ENCODE results near the gene FHOD3.

The FHOD3 gene

DNA sequence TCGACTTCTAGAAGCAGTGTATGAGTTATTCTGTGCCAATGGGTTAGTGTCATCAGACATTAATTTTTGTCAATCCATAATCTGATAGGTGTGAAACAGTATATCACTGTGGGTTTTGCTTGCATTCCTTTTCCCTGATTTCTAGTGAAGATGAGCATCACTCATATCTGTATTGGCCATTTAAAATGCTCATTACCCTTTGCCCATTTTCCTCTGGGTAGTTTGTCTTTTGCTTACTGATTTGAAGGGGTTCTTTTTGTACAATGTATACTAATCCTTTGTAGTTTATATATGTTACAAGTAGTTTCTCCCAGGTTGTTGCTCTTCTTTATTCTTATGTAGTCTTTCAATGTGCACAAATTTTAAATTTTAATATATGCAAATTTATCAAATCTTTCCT, 379.1 kb downstream of the FHOD3 start:
- no peak for DNase-seq

DNA sequence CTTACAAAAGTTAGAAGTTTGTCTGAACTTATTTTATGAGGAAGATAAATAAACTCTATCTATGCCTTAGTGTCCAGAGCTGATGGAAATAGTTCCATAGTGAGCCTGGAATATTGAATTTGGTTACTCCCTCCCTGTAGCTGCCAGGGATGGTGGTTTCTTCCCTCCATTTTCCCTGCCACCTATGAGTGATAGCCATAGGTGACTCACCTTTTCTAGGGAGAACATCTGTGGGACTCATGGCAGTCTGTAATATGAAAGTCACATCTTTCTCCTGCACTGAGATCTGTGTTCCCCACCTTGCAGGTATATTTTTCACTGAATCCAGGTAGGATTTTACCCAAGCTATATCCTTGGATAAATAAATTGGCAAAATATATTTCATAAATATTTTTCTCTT, 382.5 kb downstream of the FHOD3 start:
- DNase-seq: no peak

DNA sequence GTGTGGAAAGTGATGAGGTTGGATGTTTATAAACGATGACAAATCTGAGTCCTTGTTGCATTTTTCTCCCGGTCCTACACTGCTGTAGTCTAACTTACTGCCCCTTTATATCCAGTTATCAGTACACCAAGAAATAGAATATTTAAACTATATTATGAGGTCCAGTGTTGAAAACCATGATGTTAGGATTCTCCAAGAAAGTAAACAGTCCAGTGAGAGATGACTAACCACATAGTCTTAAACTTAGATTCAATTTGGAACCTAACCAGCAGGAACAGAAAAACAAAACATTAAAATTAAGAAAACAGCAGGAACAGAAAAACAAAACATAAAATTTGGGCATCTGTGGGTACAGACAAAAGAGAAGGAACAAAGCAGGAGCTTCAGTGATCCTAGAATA, 388.1 kb downstream of the FHOD3 start:
- no peak for DNase-seq

DNA sequence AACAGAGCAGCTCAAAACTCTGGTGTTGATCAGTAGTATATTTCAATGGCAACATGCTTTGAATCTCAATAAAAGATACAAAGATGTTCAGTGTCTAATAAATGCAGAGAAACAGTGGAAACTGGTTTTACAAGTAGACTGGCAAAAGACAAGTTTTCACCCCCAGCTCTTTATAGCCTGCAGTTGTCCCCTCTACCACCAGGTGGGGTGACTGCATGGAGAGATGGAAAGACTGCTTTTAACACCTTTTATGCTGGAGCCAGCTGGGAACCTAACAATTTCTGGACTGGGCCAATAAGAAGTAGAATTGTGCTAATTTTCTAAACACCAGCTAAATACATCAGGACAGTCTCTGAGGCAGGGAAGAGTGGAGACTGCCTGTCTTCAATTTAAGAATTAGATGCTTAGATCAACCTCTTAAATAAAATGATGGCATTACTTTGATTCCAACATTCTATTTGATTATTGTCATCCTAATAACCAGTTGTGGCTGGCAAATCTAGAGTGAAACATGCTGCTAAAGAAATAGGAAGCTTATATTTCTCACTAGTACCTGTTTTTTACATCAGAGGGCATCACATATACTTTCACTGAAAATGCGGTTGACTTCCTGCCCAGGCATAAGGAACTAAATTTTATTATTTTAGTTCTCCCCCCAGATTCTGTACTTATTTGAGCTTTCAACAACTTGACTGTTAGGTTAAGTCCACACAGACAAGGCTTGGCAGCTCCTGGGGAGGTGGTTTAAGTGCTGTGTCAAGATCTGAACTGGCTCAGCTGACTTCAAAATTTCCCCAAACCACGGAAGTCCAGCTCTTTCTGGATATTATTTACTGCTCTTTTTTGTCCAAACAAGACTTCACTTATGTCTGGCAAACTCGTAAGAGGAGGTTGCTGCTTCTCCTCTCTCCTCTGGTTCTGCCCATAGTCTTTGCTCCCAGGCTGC, 390.8 kb downstream of the FHOD3 start:
- DNase-seq: peak; percentile 2

DNA sequence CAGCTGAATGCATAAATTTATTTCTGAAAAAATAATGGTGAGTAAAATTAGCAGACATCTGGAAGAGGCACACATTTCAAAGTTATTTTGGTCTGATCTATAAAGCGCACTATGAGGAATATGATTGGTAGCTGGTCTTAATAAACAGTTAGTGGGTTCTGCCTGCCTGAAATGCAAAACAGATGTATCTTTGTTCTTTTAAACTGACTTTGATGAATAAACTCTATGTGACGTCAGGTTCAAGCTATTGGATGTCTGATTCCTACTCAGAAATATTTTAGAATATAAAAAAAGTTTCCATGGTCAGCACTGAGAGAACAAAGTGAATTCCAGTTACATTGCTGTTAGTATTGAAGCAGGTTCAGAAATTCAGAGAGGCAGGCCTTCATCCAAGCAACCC, 394.9 kb downstream of the FHOD3 start:
- no peak for DNase-seq

DNA sequence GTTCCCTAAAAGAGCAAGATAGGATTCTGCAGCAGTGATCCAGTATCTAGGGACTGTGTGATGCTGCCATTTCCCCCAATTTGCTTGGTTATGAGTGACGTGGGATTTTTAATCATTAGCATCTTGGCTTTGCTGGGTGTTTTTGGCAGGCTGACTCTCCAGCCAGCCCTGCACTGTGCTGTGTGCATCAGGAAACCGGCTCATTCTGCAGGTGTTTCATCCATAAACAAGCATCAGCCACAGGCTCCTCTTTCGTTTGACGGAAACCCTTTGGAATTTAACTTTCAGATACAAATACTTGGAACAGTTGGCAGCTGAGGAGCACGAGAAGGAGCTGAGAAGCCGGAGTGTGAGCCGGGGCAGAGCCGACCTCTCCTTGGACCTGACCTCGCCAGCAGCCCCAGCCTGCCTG, 395.4 kb downstream of the FHOD3 start:
- no peak for DNase-seq

DNA sequence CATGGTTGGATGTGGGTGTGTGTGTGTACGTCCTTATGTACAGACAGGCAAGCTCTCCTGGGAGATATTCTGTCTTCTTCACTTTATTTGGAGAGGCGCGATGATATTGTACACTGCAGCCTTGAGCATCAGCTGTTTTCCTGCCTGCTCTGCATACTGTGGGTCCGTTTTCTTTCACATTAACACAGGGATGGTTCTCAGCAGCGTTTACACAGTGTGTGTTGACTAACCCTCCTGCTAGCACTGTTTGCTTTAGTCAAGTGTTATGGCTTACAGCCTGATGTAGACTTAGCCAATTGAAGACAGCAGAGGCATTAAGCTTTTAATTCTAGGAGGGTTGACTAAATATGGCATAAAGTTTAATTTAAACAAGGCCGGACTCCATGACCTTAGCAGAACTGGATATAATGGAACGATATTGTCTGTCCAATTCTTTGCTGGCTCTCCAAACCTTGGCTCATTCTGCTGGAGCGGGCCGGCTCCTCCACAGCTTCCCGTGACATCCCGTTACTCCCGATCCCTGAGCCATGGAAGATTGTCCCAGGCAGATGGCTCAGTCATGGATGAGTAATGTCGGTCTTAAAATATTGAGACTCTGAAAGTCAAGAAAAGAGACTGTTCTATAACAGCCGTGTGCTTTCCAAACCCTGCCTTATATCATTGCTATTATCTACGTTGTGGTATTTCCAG, 396.6 kb downstream of the FHOD3 start:
- no peak for DNase-seq

DNA sequence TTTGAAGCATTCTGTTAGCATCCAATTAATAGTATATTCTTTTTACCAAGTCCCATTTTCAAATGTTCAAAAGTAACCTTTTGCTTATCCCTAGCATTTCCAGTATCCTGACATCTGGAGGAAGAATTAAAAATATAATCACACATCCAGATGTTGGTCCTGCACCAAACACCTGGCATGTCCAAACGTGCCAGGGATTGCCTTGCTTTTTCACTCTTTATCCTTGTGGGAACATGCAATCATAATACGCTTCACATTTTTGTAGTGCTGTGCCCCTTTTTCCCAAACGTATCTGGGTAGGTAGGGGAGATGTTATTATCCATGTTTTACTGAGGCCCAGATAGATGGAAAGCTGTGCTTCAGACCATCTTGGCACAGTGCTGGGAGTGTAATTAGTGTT, 398.3 kb downstream of the FHOD3 start:
- DNase-seq: no peak

DNA sequence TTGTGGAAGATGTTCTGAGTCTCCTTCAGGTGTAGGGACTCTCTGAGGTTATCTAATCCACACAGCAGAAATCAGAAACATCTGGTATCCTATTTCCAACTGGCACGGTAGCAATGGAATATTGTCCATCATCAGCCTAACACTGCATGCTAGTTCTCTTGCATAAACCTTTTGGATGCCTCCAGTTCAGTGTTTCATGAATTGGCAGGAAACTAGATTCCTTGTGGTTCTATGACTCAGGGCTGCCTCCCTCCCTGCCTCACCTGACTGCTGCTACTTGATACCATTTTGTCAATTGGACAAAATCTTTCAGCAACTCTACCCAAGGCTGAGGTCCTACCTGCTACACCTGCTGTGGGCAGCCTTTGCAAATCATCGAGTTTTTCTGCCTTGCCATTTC, 400.4 kb downstream of the FHOD3 start:
- no peak for DNase-seq

DNA sequence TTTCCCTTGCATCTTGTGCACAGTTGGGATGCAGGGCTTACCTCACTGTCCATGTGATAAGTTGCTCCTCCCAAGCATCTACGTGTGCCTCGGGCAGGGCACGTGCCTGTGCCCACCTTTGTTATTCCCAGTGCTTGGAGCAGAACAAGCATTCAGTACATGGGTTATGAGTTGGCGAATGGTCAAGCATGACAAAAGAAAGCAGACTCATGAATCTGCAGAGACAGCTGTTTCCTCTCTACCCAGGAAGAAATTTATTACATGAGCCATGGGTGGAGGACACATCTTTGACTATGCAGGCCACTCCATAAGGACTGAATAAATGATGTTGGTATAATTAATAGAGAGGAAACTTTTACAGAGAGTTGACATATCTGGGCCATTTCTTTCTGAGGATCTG, 403.4 kb downstream of the FHOD3 start:
- no peak for DNase-seq

DNA sequence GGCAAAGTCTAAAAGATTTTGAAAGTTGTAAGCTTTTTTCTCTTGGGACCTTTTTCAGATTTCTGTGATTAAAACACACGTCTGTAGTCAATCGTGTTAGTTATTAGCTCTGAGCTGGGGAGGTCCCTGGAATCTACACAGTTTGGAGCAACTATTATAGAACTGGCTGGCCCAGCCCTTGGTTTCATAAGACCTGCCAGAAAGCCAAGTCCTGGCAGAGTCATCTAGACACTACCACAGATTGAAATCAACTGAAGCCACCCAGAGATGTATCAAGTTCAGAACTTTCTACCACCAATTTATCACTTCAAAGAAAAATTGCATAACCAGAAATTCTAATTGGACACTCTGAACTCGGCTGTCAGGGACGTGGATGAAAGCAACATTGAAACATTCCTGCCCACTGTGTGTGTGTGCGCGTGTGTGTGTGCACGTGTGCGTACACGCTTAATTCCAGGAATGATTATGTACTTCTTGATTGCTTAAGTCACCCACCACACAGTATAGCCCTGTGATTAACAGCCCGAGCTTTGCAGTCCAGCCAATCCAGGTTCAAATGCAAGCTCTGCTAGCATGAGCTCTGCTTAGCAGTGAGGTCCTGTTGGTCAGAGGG, 405.0 kb downstream of the FHOD3 start:
- DNase-seq: no peak

DNA sequence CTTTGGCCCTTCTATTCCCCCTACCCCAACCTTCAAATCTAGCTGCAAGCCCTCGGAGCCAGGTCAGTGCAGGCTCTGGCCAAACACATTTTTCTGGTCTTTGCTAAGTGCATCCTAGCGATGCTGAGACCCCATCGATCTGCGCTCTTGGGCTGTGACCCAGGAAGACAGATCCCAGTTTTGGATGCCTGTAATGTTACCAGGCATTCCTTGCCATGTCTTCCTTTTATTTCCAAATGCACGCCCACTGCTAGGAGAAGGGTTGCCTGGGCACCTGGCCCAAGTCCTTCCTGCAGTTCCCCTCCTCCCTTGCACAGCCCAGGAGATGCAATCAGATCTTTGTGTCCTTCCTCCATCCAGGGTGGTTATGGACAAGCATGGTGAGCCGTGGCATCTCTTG, 406.6 kb downstream of the FHOD3 start:
- DNase-seq: no peak

DNA sequence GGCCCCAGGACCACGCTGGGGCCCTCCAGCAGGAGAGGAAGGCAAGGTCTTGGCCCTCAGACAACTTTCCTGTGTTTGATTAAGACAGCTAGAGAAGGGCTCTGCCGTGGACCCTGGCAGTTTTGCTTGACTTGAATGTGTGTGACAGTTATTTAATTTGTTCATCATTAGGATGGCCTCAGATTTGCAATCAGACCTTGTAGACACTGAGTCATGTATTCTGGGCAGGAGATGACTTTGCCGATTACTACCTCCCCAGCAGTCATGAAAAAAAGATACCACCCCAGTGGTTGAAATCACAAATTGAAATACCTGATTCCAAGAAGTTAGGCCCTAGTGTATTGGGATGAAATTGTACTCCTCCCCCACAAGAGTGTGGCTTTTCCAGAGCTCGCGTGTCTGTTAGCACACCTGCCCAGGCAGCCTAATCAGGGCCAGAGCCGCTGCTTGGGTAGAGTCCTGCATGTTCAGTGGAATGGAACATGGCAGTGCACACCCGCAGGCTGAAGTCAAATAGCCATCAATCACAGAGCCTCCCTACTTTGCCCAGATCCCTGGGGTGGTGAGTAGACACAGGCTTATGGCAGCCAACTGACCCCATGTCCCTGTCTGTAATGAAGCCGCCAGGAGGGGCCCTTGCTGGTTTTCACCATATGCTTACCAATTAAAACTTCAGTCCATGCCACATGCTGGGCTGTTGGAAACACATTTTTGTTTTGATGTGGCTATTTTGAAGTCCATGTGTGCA, 408.8 kb downstream of the FHOD3 start:
- no peak for DNase-seq

DNA sequence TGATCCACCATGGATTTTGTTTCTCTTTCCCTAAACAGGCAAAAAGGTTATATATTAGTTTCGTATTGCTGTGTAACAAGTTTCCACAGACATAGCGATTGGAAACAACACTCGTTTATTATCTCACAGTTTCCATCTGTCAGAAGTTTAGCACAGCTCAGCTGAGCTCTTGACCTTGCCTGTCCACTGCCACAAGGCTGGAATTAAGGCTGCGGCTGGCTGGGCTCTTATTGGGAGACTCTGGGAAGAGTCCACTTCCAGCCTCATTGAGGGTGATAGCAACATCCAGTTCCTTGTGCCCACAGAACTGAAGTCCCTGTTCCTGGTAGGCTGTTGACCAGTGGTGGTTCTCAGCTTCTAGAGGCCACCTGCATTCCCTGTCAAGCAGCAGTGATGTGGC, 410.9 kb downstream of the FHOD3 start:
- DNase-seq: no peak

DNA sequence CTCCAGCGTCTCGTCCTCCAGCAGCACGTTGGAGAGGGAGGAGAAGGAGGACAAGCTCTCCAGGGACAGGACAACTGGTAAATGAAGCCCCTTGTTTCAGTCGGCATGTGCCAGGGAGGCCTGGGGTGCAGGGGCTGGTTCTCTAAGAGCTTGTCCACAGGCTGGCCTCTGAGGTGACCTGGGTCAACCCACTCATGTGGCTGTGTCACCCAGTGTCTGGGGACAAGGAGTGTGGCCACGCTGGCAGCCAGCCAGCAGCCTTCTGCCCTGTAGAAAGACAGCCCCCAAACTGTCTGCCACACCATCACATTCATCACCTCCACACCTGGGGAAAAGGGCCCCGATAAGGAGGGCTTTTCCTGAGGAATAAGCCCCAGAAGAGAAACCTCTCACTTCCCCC, 411.8 kb downstream of the FHOD3 start:
- no peak for DNase-seq

DNA sequence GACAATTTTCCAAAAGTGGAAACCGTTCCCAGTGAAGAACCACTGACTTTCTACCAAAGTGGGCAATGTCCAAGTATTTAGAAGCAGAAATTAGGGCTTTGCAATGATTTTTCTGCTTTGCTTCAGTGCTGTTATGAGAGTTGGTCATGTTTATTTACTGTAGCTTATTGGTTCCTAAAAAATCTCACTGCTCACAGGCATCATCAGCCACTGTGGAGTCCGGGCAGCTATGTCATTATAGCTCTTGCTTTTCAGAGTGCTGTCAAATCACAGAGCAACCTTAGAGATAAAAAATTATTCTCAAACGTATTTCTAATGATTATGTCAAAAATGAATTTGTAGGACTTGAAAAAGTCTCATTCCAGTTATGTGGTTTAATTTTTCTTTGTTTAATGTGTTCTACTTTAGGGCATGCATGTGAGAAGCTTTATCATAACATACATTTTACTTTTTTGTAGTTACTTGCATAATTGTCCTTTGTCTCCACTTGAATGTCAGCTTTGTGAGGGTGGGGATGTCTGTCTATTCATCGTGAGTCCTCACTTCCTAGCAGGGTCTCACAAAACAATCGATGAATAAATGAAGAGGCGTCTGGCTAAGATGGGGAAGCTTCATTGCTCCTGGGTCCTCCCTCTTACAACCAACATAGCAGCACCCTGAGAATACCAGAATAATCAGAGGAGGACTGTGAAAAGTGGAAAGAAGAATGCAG, 413.7 kb downstream of the FHOD3 start:
- no peak for DNase-seq

DNA sequence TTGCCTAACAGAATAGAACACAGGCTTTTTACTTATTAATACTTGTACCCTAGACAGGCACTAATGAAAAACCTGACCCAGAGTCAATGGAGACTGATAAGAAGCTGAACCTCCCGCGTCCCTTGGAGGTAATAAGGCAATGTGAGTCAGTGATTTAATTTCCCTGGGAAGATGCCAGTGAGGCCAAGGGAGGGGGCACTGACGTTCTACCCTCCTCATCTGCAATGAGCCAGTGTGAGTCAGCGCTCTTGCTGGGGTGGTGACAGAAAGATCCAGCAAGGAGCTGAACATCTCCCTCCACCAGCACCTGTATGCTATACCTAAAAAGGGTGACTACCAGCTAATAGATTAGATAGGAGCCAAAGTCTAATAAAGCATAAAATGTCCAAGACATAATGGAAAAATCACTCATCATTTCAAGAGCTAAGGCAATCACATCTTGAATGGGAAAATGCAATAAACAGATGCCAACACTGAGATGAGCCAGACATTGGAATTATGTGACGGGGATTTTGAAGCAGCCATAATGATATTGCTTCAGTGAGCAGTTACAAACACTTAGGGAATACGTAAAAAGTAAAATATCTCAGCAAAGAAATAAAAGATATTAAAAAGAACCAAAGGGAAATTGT, 414.4 kb downstream of the FHOD3 start:
- DNase-seq: no peak

DNA sequence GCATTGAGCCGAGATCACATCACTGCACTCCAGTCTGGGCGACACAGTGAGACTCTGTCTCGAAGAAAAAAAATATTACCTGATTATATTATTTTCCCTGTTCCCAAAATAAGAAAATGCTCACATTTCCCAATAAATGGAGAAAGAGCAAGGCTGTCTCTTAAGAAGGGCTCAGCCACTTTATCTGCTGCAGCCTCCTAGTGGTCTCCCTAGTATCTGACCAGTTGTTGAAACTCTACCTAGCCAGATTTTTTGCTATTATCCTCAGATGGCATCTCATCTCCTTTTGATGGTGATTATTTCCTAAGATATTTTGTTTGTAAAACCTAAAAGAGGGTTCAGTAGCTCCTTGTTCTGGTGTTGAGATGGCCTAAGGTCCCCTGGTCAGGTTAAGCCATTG, 417.0 kb downstream of the FHOD3 start:
- DNase-seq: no peak

DNA sequence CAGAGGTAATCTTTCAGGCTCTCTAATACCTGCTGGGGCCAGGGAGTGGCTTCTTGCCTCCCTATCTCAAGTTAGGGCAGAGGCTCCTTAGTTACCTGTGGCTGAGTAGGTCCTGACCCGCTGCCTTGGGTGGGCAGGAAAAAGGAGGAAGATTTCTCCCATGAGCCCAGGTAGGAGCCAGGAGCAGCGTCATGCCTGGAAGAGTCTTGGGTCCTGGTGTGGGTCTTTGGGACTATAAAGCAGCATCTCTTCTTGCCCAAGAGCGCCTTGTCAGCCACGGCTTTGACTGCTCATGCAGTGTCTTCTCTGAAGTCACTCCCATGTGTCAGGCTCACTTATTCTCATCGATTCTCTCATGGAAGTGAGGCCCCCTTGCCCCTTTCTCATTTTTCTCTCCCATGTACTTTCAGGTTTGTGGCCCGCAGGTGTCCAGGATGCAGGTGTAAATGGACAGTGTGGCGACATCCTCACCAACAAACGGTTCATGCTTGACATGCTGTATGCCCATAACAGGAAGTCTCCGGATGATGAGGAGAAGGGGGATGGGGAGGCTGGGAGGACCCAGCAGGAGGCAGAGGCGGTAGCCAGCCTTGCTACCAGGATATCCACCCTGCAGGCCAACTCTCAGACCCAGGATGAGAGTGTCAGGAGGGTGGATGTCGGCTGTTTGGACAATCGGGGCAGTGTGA, 420.1 kb downstream of the FHOD3 start:
- no peak for DNase-seq

DNA sequence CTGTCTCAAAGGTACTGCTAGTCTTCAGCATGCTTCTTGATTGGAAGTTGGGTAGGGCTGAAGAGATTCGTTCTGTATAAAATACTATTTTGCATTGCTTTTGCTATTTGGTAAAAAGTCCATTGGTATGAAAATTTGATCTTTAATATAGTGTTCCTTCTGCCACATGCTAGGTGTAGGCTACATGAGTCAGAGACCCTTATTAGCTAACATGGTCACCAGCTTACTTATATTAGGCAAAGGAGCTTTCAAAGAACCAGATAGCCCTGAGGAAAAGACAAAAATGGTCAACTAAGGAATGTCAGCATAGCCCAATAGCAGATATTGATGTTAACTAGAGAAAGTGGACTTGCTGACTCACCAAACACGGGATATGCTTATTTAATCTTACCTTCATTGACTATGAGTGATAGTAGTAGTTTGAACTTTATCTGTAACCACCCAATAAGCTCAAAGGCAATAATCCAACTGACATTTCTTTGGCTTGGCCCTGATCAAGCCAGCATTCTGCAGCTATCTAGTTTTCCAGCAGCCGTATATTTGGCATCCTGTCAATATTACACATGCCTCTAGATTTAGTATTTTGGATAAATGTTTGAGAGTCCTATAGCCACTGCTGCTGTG, 421.3 kb downstream of the FHOD3 start:
- no peak for DNase-seq

DNA sequence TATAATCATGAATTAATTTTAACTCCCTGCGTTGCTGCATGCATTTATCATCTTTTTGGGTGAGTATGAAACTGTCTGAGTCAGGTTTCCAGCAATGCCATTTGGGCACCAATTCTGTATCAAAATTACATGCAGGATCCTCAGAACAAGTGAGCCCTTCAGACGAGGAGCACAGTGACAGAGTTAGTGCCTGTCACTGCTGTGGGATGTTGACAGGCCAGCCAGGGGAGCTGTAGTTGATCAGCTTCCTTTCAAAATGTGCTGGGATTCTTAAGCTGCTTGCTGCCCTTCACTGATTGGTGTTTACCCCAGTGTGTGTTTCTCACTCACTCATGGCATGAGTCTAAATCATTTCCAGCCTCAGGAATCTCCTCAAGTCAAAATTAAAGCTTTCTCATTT, 422.1 kb downstream of the FHOD3 start:
- DNase-seq: no peak
